Lung (tissue), 12 donors: Measurements from ENCODE around the gene SLC2A4. TPM values are rescaled to one million over a fixed set of nuclear protein-coding genes. Genes with fewer than 3 reads are reported as not detected.

ENCODE experiments used
- ATAC-seq: fragments of 200-7000 bp; cut with Tn5 transposase; one replicate; pipeline ENCODE4 v1.9.1; 2020; ENCODE audit warnings: moderate number of reproducible peaks; ENCODE audit not compliant: insufficient read depth, low FRiP score
- DNase-seq, 3 donors: peaks; one replicate each; pipeline ENCODE4 v3.0.0-alpha.2; 2013 to 2017
- H3K27ac ChIP-seq, 2 donors: one replicate each; pipeline ENCODE4 v1.5.1; 2013; ENCODE audit warnings: mild to moderate bottlenecking in 2 of 2, moderate library complexity in 2 of 2, control low read depth in 1 of 2, inconsistent platforms in 1 of 2, low read depth in 1 of 2, low read length in 1 of 2
- H3K27me3 ChIP-seq, 3 donors: one replicate each; pipeline ENCODE4 v1.5.1; 2013; ENCODE audit warnings: low read length in 2 of 3; ENCODE audit not compliant: control insufficient read depth in 3 of 3, insufficient read depth in 3 of 3
- H3K36me3 ChIP-seq, 4 donors: one replicate each; pipeline ENCODE4 v1.5.1; 2013; ENCODE audit warnings: low read length in 4 of 4, mild to moderate bottlenecking in 1 of 4, moderate library complexity in 1 of 4; ENCODE audit not compliant: control insufficient read depth in 4 of 4, insufficient read depth in 4 of 4
- H3K4me1 ChIP-seq, 5 donors: one replicate each; pipeline ENCODE4 v1.5.1; 2013; ENCODE audit warnings: low read length in 5 of 5, mild to moderate bottlenecking in 2 of 5, moderate library complexity in 1 of 5; ENCODE audit not compliant: control insufficient read depth in 5 of 5, insufficient read depth in 5 of 5
- H3K4me3 ChIP-seq: one replicate; pipeline ENCODE4 v1.5.1; 2013; ENCODE audit warnings: mild to moderate bottlenecking, control low read depth, moderate library complexity
- H3K9ac ChIP-seq, 2 donors: one replicate each; pipeline ENCODE4 v1.5.1; 2013; ENCODE audit warnings: low read length in 2 of 2, control low read depth in 1 of 2; ENCODE audit not compliant: insufficient read depth in 1 of 2
- H3K9me3 ChIP-seq, 4 donors: one replicate each; pipeline ENCODE4 v1.5.1; 2013; ENCODE audit warnings: low read length in 3 of 4, mild to moderate bottlenecking in 1 of 4, moderate library complexity in 1 of 4; ENCODE audit not compliant: control insufficient read depth in 4 of 4, insufficient read depth in 3 of 4
- CTCF ChIP-seq: IDR thresholded peaks from 2 replicates; pipeline ENCODE4 v1.5.1; 2012; ENCODE audit warnings: mild to moderate bottlenecking; ENCODE audit errors: control extremely low read depth, extremely low read depth
- WGBS, 2 donors: extraction: QIAGEN DNeasy Blood & Tissue Kit; methylation state at CpG; one replicate each; pipeline ENCODE4 v1.1.7; 2013; 5-methylcytosine and 5-hydroxymethylcytosine counted together
- polyA plus RNA-seq, 2 donors: library from polyadenylated mRNA; stranded (reverse); fragments of 200-250 nt; gene quantifications; one replicate each; pipeline ENCODE4 v1.2.1, GENCODE V29; 2013
- total RNA-seq, 2 donors: library from RNA; depleted of rRNA in 1 of 2; stranded (reverse); fragments of >200 nt in 1 of 2; gene quantifications; one replicate each; pipeline ENCODE4 v1.2.1, GENCODE V29; 2014 to 2021
- donor health status: control.
- donor health status: control.
- donor health status: Bipolar disorder and iron deficiency.
- donor health status: healthy.
- donor health status: DM: yes; HTN: yes; CAD: no.

Gene SLC2A4
- total and polyA plus RNA-seq, 4 donors: 1.1 to 2.0 (median 1.2) TPM

- H3K36me3 ChIP-seq: no peaks in the 10 kb centered on the region
- TF ChIP-seq CTCF: no peak
- peaks cover 2 to 14% (median 11%) of the 10 kb centered on the region in 5 donors for H3K4me1 ChIP-seq
- WGBS, 2 donors: 52 to 57% methylated on average over 42 of the region's 42 CpGs
- H3K27ac ChIP-seq: peak overlapping the region in 1 of 2 donors; percentile 71
- peaks cover 0 to 37% (median 22%) of the 10 kb centered on the region in 3 donors for H3K27me3 ChIP-seq
- no peak for DNase-seq
- H3K4me3 ChIP-seq: no peak overlapping the region
- H3K9ac ChIP-seq: no peak overlapping the region
- no peaks in the 10 kb centered on the region for H3K9me3 ChIP-seq
- no peak for ATAC-seq
Measured at GRCh38 chr17:7295230-7296180, 14.0 kb downstream of the SLC2A4 start.

- Histone ChIP-seq H3K9me3 (no peaks in the 10 kb centered on the region), H3K4me1 (peaks cover 2 to 14% (median 11%) of the 10 kb centered on the region in 5 donors), H3K36me3 (no peaks in the 10 kb centered on the region), H3K27me3 (peaks cover 0 to 36% (median 22%) of the 10 kb centered on the region in 3 donors), H3K4me3 (no peak overlapping the region), H3K27ac (peak overlapping the region in 1 of 2 donors; percentile 71), H3K9ac (no peak overlapping the region)
- TF ChIP-seq CTCF: peak; percentile 96
- DNase-seq (peak; percentile 74 to 86 (median 83)), ATAC-seq (peak; percentile 86)
- 4 to 5% methylated on average over 50 to 51 of the region's 51 CpGs for WGBS, 2 donors
Measured at GRCh38 chr17:7296189-7296861, 14.8 kb downstream of the SLC2A4 start.

- H3K27me3 ChIP-seq: no peaks in the 10 kb centered on the region
- H3K27ac ChIP-seq: no peak overlapping the region
- H3K4me1 ChIP-seq: peaks cover 0 to 8% (median 2%) of the 10 kb centered on the region in 5 donors
- no peaks in the 10 kb centered on the region for H3K9me3 ChIP-seq
- TF ChIP-seq CTCF: no peak
- DNase-seq (no peak), ATAC-seq (no peak)
- no peaks in the 10 kb centered on the region for H3K36me3 ChIP-seq
- no peak overlapping the region for H3K9ac ChIP-seq
- H3K4me3 ChIP-seq: no peak overlapping the region
- 95 to 97% methylated on average over 7 of the region's 7 CpGs for WGBS, 2 donors
Measured at GRCh38 chr17:7304179-7304578, 22.7 kb downstream of the SLC2A4 start.
